DOHH2 (cell line): ENCODE measurements around the gene ASH1L.

Source experiments
- H3F3A ChIP-seq: fragments of 200-600 bp; sonication (generic), shearing (Covaris generic); 2 replicates; pipeline ENCODE4 v1.6.0; 2016; ENCODE audit warnings: antibody characterized with exemption, mild to moderate bottlenecking; ENCODE audit not compliant: control insufficient read depth, insufficient read depth
- H3K27ac ChIP-seq: fragments of 200-600 bp; sonication (generic); 2 replicates; pipeline ENCODE4 v1.5.1; 2014; ENCODE audit warnings: low read depth, mild to moderate bottlenecking, low read length, moderate library complexity
- H3K27me3 ChIP-seq: fragments of 200-600 bp; sonication (generic); 2 replicates; pipeline ENCODE4 v1.6.1; 2014; ENCODE audit warnings: mild to moderate bottlenecking, low read length, mixed read lengths; ENCODE audit not compliant: control insufficient read depth
- H3K36me3 ChIP-seq: fragments of 200-600 bp; sonication (generic); 2 replicates; pipeline ENCODE4 v1.6.1; 2014; ENCODE audit warnings: mild to moderate bottlenecking, low read length, moderate library complexity, mixed read lengths; ENCODE audit not compliant: control insufficient read depth
- H3K4me1 ChIP-seq: fragments of 200-600 bp; sonication (generic); 2 replicates; pipeline ENCODE4 v1.6.1; 2014; ENCODE audit warnings: mild to moderate bottlenecking, low read length, mixed read lengths; ENCODE audit not compliant: control insufficient read depth
- H3K4me2 ChIP-seq: fragments of 200-600 bp; sonication (generic); 2 replicates; pipeline ENCODE4 v1.6.0; 2014; ENCODE audit warnings: mild to moderate bottlenecking, low read length, moderate library complexity
- H3K4me3 ChIP-seq: fragments of 200-600 bp; sonication (generic); 2 replicates; pipeline ENCODE4 v1.5.1; 2014; ENCODE audit warnings: mild to moderate bottlenecking, low read length, mixed read lengths
- H3K79me2 ChIP-seq: fragments of 200-600 bp; sonication (generic); 2 replicates; pipeline ENCODE4 v1.6.1; 2014; ENCODE audit warnings: mild to moderate bottlenecking, low read length, mixed read lengths; ENCODE audit not compliant: control insufficient read depth
- H3K9me2 ChIP-seq: fragments of 200-600 bp; sonication (generic); replicated peaks from 2 replicates; pipeline ENCODE4 v1.6.1; 2014; ENCODE audit warnings: mild to moderate bottlenecking, low read length, mixed read lengths; ENCODE audit not compliant: control insufficient read depth
- H3K9me3 ChIP-seq: fragments of 200-600 bp; sonication (generic); 2 replicates; pipeline ENCODE4 v1.6.1; 2014; ENCODE audit warnings: antibody characterized with exemption, low read length, mixed read lengths; ENCODE audit not compliant: control insufficient read depth, insufficient read depth
- H4K20me1 ChIP-seq: fragments of 200-600 bp; sonication (generic); 2 replicates; pipeline ENCODE4 v1.6.0; 2014; ENCODE audit warnings: low read depth, mild to moderate bottlenecking, antibody characterized with exemption, low read length, moderate library complexity; ENCODE audit not compliant: control insufficient read depth, insufficient read depth
- CTCF ChIP-seq: fragments of 200-600 bp; sonication (generic); IDR thresholded peaks from one replicate; pipeline ENCODE4 v1.5.1; 2014; ENCODE audit warnings: antibody characterized with exemption, mild to moderate bottlenecking, low read depth, low read length; ENCODE audit not compliant: poor library complexity, severe bottlenecking
- EZH2phosphoT487 ChIP-seq: fragments of 200-600 bp; sonication (generic); IDR thresholded peaks from 2 replicates; pipeline ENCODE4 v1.6.1; 2017; ENCODE audit warnings: borderline replicate concordance, mild to moderate bottlenecking, antibody characterized with exemption, low read length, moderate library complexity, mixed read lengths

ASH1L gene

GRCh38 chr1:155322953-155323728 is 239.5 kb downstream of the ASH1L start:
- peak overlapping the region; percentile 89 for H3K27ac ChIP-seq
- H4K20me1 ChIP-seq, result 0 out of 2 replicates have a peak, but pooled peaks cover 4% of the 10 kb centered on the region
- H3K4me1 ChIP-seq, result peaks cover 45% of the 10 kb centered on the region

GRCh38 chr1:155322571-155322952 is 240.0 kb downstream of the ASH1L start:
- Histone ChIP-seq H3K36me3 (peaks cover 43% of the 10 kb centered on the region), H3K4me1 (peaks cover 48% of the 10 kb centered on the region), H4K20me1 (0 out of 2 replicates have a peak, but pooled peaks cover 4% of the 10 kb centered on the region), H3K4me2 (peak overlapping the region; percentile 100), H3K27ac (no peak overlapping the region), H3F3A (peaks cover 30% of the 10 kb centered on the region), H3K9me3 (no peaks in the 10 kb centered on the region), H3K79me2 (peaks cover 10% of the 10 kb centered on the region), H3K9me2 (no peaks in the 10 kb centered on the region), H3K27me3 (no peaks in the 10 kb centered on the region), H3K4me3 (peak overlapping the region; percentile 99)
- TF ChIP-seq CTCF (no peak), EZH2phosphoT487 (no peak)

More at GRCh38 chr1:155322953-155323728, 239.5 kb downstream of the ASH1L start:
- Histone ChIP-seq H3K9me3 (no peaks in the 10 kb centered on the region), H3K9me2 (no peaks in the 10 kb centered on the region), H3F3A (peaks cover 24% of the 10 kb centered on the region), H3K4me3 (peak overlapping the region; percentile 99), H3K36me3 (peaks cover 43% of the 10 kb centered on the region), H3K79me2 (peaks cover 10% of the 10 kb centered on the region), H3K27me3 (no peaks in the 10 kb centered on the region), H3K4me2 (peak overlapping the region; percentile 100)
- TF ChIP-seq CTCF (peak; percentile 88), EZH2phosphoT487 (no peak)

- Histone ChIP-seq H3K4me1 (peaks cover 48% of the 10 kb centered on the region), H3K79me2 (peaks cover 10% of the 10 kb centered on the region), H3K36me3 (peaks cover 46% of the 10 kb centered on the region), H4K20me1 (0 out of 2 replicates have a peak, but pooled peaks cover 4% of the 10 kb centered on the region), H3K27me3 (no peaks in the 10 kb centered on the region), H3K4me2 (peak overlapping the region; percentile 100), H3K27ac (no peak overlapping the region), H3K9me3 (no peaks in the 10 kb centered on the region), H3K4me3 (peak overlapping the region; percentile 99), H3F3A (peaks cover 32% of the 10 kb centered on the region), H3K9me2 (no peaks in the 10 kb centered on the region)
- TF ChIP-seq CTCF, result no peak
- TF ChIP-seq EZH2phosphoT487, result no peak
Observed at GRCh38 chr1:155321639-155322503, 240.7 kb downstream of the ASH1L start.
